Neuronal stem cell (in vitro differentiated cells): Measurements from ENCODE around the gene CCDC150.

Source experiments
- DNase-seq: peaks from one replicate; pipeline ENCODE4 v3.0.0-alpha.2; 2013; ENCODE audit warnings: low spot score
- H2AFZ ChIP-seq: one replicate; pipeline ENCODE4 v1.6.1; 2013; ENCODE audit warnings: mild to moderate bottlenecking, low read length, inconsistent platforms
- H2AK5ac ChIP-seq: 2 replicates; pipeline ENCODE4 v1.6.1; 2013; ENCODE audit warnings: low read depth, mild to moderate bottlenecking, inconsistent platforms, low read length, moderate library complexity, mixed read lengths
- H2BK120ac ChIP-seq: 2 replicates; pipeline ENCODE4 v1.6.1; 2013; ENCODE audit warnings: low read depth, mild to moderate bottlenecking, inconsistent platforms, low read length, moderate library complexity, mixed read lengths
- H2BK12ac ChIP-seq: one replicate; pipeline ENCODE4 v1.6.1; 2013; ENCODE audit warnings: low read length, inconsistent platforms
- H2BK15ac ChIP-seq: 2 replicates; pipeline ENCODE4 v1.6.1; 2013; ENCODE audit warnings: mild to moderate bottlenecking, low read length, inconsistent platforms, mixed read lengths
- H2BK5ac ChIP-seq: one replicate; pipeline ENCODE4 v1.6.1; 2013; ENCODE audit warnings: inconsistent platforms, mild to moderate bottlenecking, low read length, moderate library complexity
- H3K14ac ChIP-seq: one replicate; pipeline ENCODE4 v1.6.1; 2013; ENCODE audit warnings: low read length, inconsistent platforms
- H3K18ac ChIP-seq: 2 replicates; pipeline ENCODE4 v1.6.1; 2013; ENCODE audit warnings: low read length, inconsistent platforms
- H3K23ac ChIP-seq: 2 replicates; pipeline ENCODE4 v1.6.1; 2013; ENCODE audit warnings: low read depth, mild to moderate bottlenecking, mixed read lengths, low read length, inconsistent platforms; ENCODE audit not compliant: poor library complexity
- H3K27ac ChIP-seq: replicated peaks from 3 replicates; pipeline ENCODE4 v1.5.1; 2013; ENCODE audit warnings: low read length, inconsistent platforms
- H3K27me3 ChIP-seq, 3 experiments: 2 replicates each; pipeline ENCODE4 v1.6.1; 2013; ENCODE audit warnings: low read length in 3 of 3, mild to moderate bottlenecking in 2 of 3, inconsistent platforms in 1 of 3, low read depth in 1 of 3, mixed read lengths in 1 of 3, moderate library complexity in 1 of 3; ENCODE audit not compliant: control insufficient read depth in 3 of 3, insufficient read depth in 3 of 3
- H3K36me3 ChIP-seq, 2 donors: replicated peaks in 1 of 2; 2 replicates each; pipeline ENCODE4 v1.6.1; 2013; ENCODE audit warnings: low read length in 2 of 2; ENCODE audit not compliant: control insufficient read depth in 2 of 2, insufficient read depth in 2 of 2
- H3K4ac ChIP-seq: 2 replicates; pipeline ENCODE4 v1.6.1; 2013; ENCODE audit warnings: inconsistent platforms, mild to moderate bottlenecking, low read length, moderate library complexity
- H3K4me1 ChIP-seq, 2 donors: 1 replicate in 1 of 2; 2 replicates in 1 of 2; pipeline ENCODE4 v1.6.1; 2013; ENCODE audit warnings: low read length in 2 of 2, low read depth in 1 of 2; ENCODE audit not compliant: control insufficient read depth in 2 of 2, insufficient read depth in 1 of 2
- H3K4me2 ChIP-seq: one replicate; pipeline ENCODE4 v1.6.1; 2013; ENCODE audit warnings: mild to moderate bottlenecking, low read length, inconsistent platforms; ENCODE audit not compliant: insufficient read depth, poor library complexity, severe bottlenecking
- H3K4me3 ChIP-seq, 2 donors: 2 replicates each; pipeline ENCODE4 v1.5.1; 2013; ENCODE audit warnings: low read length in 2 of 2, mild to moderate bottlenecking in 2 of 2, inconsistent platforms in 1 of 2, moderate library complexity in 1 of 2
- H3K79me1 ChIP-seq: one replicate; pipeline ENCODE4 v1.6.1; 2013; ENCODE audit warnings: low read depth, mild to moderate bottlenecking, inconsistent platforms, low read length, moderate library complexity
- H3K9ac ChIP-seq: one replicate; pipeline ENCODE4 v1.6.1; 2013; ENCODE audit warnings: mild to moderate bottlenecking, low read depth, low read length, inconsistent platforms; ENCODE audit not compliant: poor library complexity
- H3K9me3 ChIP-seq, 2 donors: replicated peaks in 1 of 2; 2 replicates each; pipeline versions ENCODE3 to v1.6.1; 2013; ENCODE audit warnings: low read length in 2 of 2, mild to moderate bottlenecking in 2 of 2, inconsistent platforms in 1 of 2, low read depth in 1 of 2, mixed read lengths in 1 of 2, moderate library complexity in 1 of 2; ENCODE audit not compliant: control insufficient read depth in 2 of 2, insufficient read depth in 1 of 2
- H4K8ac ChIP-seq: one replicate; pipeline ENCODE4 v1.6.1; 2013; ENCODE audit warnings: low read depth, mild to moderate bottlenecking, inconsistent platforms, low read length, moderate library complexity
- H4K91ac ChIP-seq: one replicate; pipeline ENCODE4 v1.6.1; 2013; ENCODE audit warnings: low read length, low read depth, mild to moderate bottlenecking, inconsistent platforms; ENCODE audit not compliant: poor library complexity
- WGBS, 2 donors: extraction: QIAGEN DNeasy Blood & Tissue Kit; methylation state at CpG; one replicate each; pipeline ENCODE4 v1.1.7; 2013; ENCODE audit warnings: missing lambda C conversion rate in 2 of 2, mixed read lengths in 1 of 2; ENCODE audit not compliant: insufficient read length in 2 of 2, insufficient replicate concordance in 1 of 2; ENCODE audit errors: extremely low coverage in 2 of 2; 5-methylcytosine and 5-hydroxymethylcytosine counted together

The CCDC150 gene

GRCh38 chr2:196610796-196611195 lies 28.7 kb upstream of the CCDC150 start:
- H3K4me3 ChIP-seq: no peak overlapping the region
- WGBS, 2 donors: no CpG with 5 or more reads among the region's 3 CpGs

GRCh38 chr2:196613302-196613701 lies 26.2 kb upstream of the CCDC150 start:
- Histone ChIP-seq H4K91ac (no peak overlapping the region), H2BK15ac (no peak overlapping the region), H3K79me1 (no peaks in the 10 kb centered on the region), H3K9me3 (no peaks in the 10 kb centered on the region), H3K36me3 (no peaks in the 10 kb centered on the region), H2BK12ac (no peak overlapping the region), H3K4me1 (no peaks in the 10 kb centered on the region), H2AK5ac (no peak overlapping the region), H3K4ac (no peak overlapping the region), H3K27me3 (peaks cover 0 to 14% (median 0%) of the 10 kb centered on the region in 3 experiments), H2BK120ac (no peak overlapping the region), H2BK5ac (no peak overlapping the region), H3K14ac (no peak overlapping the region), H4K8ac (no peak overlapping the region), H3K4me2 (no peak overlapping the region), H3K9ac (no peak overlapping the region), H3K18ac (no peak overlapping the region), H3K4me3 (no peak overlapping the region), H2AFZ (no peak overlapping the region), H3K27ac (no peak overlapping the region), H3K23ac (no peak overlapping the region)
- no peak for DNase-seq
- WGBS, 2 donors: no CpG with 5 or more reads among the region's 2 CpGs

More at GRCh38 chr2:196610796-196611195, 28.7 kb upstream of the CCDC150 start:
- no peak overlapping the region for H4K91ac ChIP-seq
- H3K79me1 ChIP-seq: no peaks in the 10 kb centered on the region
- H2BK12ac ChIP-seq: no peak overlapping the region
- no peak overlapping the region for H3K9ac ChIP-seq
- no peak overlapping the region for H3K23ac ChIP-seq
- H3K27me3 ChIP-seq: peaks cover 0 to 3% (median 0%) of the 10 kb centered on the region in 3 experiments
- no peaks in the 10 kb centered on the region for H3K36me3 ChIP-seq
- no peak overlapping the region for H2AK5ac ChIP-seq
- H3K4me2 ChIP-seq: no peak overlapping the region
- no peak overlapping the region for H3K4ac ChIP-seq
- no peak overlapping the region for H2BK5ac ChIP-seq
- no peak overlapping the region for H4K8ac ChIP-seq
- H2AFZ ChIP-seq: no peak overlapping the region
- no peak for DNase-seq
- H3K18ac ChIP-seq: no peak overlapping the region
- H2BK15ac ChIP-seq: no peak overlapping the region
- no peak overlapping the region for H3K27ac ChIP-seq
- H2BK120ac ChIP-seq: no peak overlapping the region
- peaks cover 0 to 2% of the 10 kb centered on the region in 2 donors for H3K4me1 ChIP-seq
- H3K9me3 ChIP-seq: no peaks in the 10 kb centered on the region
- H3K14ac ChIP-seq: no peak overlapping the region

- Histone ChIP-seq H3K4me3 (no peak overlapping the region), H2BK120ac (no peak overlapping the region), H4K91ac (no peak overlapping the region), H3K79me1 (no peaks in the 10 kb centered on the region), H3K4me1 (no peaks in the 10 kb centered on the region), H4K8ac (no peak overlapping the region), H3K18ac (no peak overlapping the region), H2AFZ (no peak overlapping the region), H3K27me3 (peaks cover 0 to 14% (median 0%) of the 10 kb centered on the region in 3 experiments), H2BK5ac (no peak overlapping the region), H3K27ac (no peak overlapping the region), H3K36me3 (no peaks in the 10 kb centered on the region), H3K4ac (no peak overlapping the region), H3K14ac (no peak overlapping the region), H3K9me3 (no peaks in the 10 kb centered on the region), H2AK5ac (no peak overlapping the region), H2BK15ac (no peak overlapping the region), H2BK12ac (no peak overlapping the region), H3K9ac (no peak overlapping the region), H3K4me2 (no peak overlapping the region), H3K23ac (no peak overlapping the region)
- DNase-seq: no peak
- WGBS, 2 donors: no CpG with 5 or more reads among the region's 3 CpGs
These were observed 22.1 kb upstream of the CCDC150 start for GRCh38 chr2:196617430-196617829.

GRCh38 chr2:196618661-196619060 lies 20.9 kb upstream of the CCDC150 start:
- H3K18ac ChIP-seq: no peak overlapping the region
- no peak overlapping the region for H2AFZ ChIP-seq
- peaks cover 0 to 14% (median 0%) of the 10 kb centered on the region in 3 experiments for H3K27me3 ChIP-seq
- H2AK5ac ChIP-seq: no peak overlapping the region
- no peak for DNase-seq
- no peaks in the 10 kb centered on the region for H3K79me1 ChIP-seq
- no peak overlapping the region for H3K4me2 ChIP-seq
- H3K9me3 ChIP-seq: no peaks in the 10 kb centered on the region
- H3K36me3 ChIP-seq: no peaks in the 10 kb centered on the region
- H3K14ac ChIP-seq: no peak overlapping the region
- no peak overlapping the region for H4K8ac ChIP-seq
- no peak overlapping the region for H2BK5ac ChIP-seq
- WGBS, 2 donors: no CpG with 5 or more reads among the region's 4 CpGs
- H3K4me1 ChIP-seq: no peaks in the 10 kb centered on the region
- H2BK120ac ChIP-seq: no peak overlapping the region
- no peak overlapping the region for H3K23ac ChIP-seq
- H3K4me3 ChIP-seq: no peak overlapping the region
- no peak overlapping the region for H3K9ac ChIP-seq
- no peak overlapping the region for H2BK12ac ChIP-seq
- no peak overlapping the region for H3K27ac ChIP-seq
- H2BK15ac ChIP-seq: no peak overlapping the region
- no peak overlapping the region for H3K4ac ChIP-seq
- H4K91ac ChIP-seq: no peak overlapping the region
